BE2C (cell line): ENCODE measurements around the gene ATP13A1.

Experiments used
- DNase-seq: peaks from one replicate; pipeline ENCODE4 v3.0.0-alpha.2; 2020
- H3K27me3 ChIP-seq: fragments of 250-450 bp; sonication (Bioruptor Pico); 2 replicates; pipeline ENCODE4 v1.5.1; 2020; ENCODE audit warnings: mild to moderate bottlenecking
- H3K36me3 ChIP-seq: fragments of 250-450 bp; sonication (Bioruptor Pico); 2 replicates; pipeline ENCODE4 v1.5.1; 2020; ENCODE audit warnings: mild to moderate bottlenecking
- H3K4me1 ChIP-seq: fragments of 250-450 bp; sonication (Bioruptor Pico); 2 replicates; pipeline ENCODE4 v1.5.1; 2020
- H3K4me3 ChIP-seq: 2 replicates; pipeline ENCODE4 v1.5.1; 2011; ENCODE audit warnings: low read depth, low read length
- H3K9me3 ChIP-seq: fragments of 250-450 bp; sonication (Bioruptor Pico); 2 replicates; pipeline ENCODE4 v1.5.1; 2020
- TF ChIP-seq, protein P1 (sequence below): IDR thresholded peaks from 2 replicates; pipeline ENCODE4 v1.5.1; 2012; ENCODE audit warnings: mild to moderate bottlenecking, low read depth, low read length

The ATP13A1 gene

GRCh38 chr19:19634516-19635312, 28.8 kb downstream of the ATP13A1 start:
- Histone ChIP-seq H3K36me3 (no peaks in the 10 kb centered on the region), H3K4me3 (no peak overlapping the region), H3K9me3 (no peaks in the 10 kb centered on the region), H3K4me1 (no peaks in the 10 kb centered on the region), H3K27me3 (no peaks in the 10 kb centered on the region)
- no peak for DNase-seq
- TF ChIP-seq, protein P1, sequence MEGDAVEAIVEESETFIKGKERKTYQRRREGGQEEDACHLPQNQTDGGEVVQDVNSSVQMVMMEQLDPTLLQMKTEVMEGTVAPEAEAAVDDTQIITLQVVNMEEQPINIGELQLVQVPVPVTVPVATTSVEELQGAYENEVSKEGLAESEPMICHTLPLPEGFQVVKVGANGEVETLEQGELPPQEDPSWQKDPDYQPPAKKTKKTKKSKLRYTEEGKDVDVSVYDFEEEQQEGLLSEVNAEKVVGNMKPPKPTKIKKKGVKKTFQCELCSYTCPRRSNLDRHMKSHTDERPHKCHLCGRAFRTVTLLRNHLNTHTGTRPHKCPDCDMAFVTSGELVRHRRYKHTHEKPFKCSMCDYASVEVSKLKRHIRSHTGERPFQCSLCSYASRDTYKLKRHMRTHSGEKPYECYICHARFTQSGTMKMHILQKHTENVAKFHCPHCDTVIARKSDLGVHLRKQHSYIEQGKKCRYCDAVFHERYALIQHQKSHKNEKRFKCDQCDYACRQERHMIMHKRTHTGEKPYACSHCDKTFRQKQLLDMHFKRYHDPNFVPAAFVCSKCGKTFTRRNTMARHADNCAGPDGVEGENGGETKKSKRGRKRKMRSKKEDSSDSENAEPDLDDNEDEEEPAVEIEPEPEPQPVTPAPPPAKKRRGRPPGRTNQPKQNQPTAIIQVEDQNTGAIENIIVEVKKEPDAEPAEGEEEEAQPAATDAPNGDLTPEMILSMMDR, result no peak

- Histone ChIP-seq H3K9me3 (no peaks in the 10 kb centered on the region), H3K36me3 (no peaks in the 10 kb centered on the region), H3K27me3 (no peaks in the 10 kb centered on the region), H3K4me3 (no peak overlapping the region), H3K4me1 (no peaks in the 10 kb centered on the region)
- DNase-seq, result no peak
- TF ChIP-seq, protein P1, result no peak
Observed at GRCh38 chr19:19633711-19634515, 29.6 kb downstream of the ATP13A1 start.

GRCh38 chr19:19632661-19633060, 30.8 kb downstream of the ATP13A1 start:
- no peak for DNase-seq
- Histone ChIP-seq H3K27me3 (peaks cover 6% of the 10 kb centered on the region), H3K4me3 (no peak overlapping the region), H3K9me3 (no peaks in the 10 kb centered on the region; the same call in 1 of the 2 replicates), H3K4me1 (no peaks in the 10 kb centered on the region), H3K36me3 (no peaks in the 10 kb centered on the region)
- TF ChIP-seq, protein P1, result no peak

DNA sequence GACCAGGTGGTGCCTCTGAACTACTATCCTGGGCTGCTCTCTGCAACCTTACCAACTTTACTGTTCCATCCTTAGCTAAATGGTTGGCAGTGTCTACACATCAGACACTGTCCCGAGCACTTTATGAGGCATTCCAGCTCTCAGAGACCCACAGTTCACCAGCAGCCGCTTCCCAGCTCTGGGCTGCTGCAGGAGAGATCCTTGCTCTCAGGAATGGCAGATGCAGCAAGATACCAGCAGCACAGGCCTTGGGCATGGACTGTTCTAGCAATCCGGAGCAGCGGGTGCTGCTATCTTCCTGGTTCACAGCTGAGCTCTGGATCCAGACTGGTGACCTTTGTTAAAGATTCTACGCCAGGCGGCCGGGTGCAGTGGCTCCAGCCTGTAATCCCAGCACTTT, 32.1 kb downstream of the ATP13A1 start:
- no peak for DNase-seq
- no peak overlapping the region for H3K4me3 ChIP-seq
- TF ChIP-seq, protein P1, result no peak
- H3K9me3 ChIP-seq, result no peaks in the 10 kb centered on the region; the same call in 1 of the 2 replicates
- H3K27me3 ChIP-seq, result peaks cover 11% of the 10 kb centered on the region
- no peaks in the 10 kb centered on the region for H3K36me3 ChIP-seq
- H3K4me1 ChIP-seq, result no peaks in the 10 kb centered on the region

- Histone ChIP-seq H3K4me3 (no peak overlapping the region), H3K9me3 (no peaks in the 10 kb centered on the region; the same call in 1 of the 2 replicates), H3K27me3 (peaks cover 11% of the 10 kb centered on the region), H3K4me1 (no peaks in the 10 kb centered on the region), H3K36me3 (no peaks in the 10 kb centered on the region)
- no peak for DNase-seq
- TF ChIP-seq, protein P1, result no peak
Observed at GRCh38 chr19:19630426-19630825, 33.0 kb downstream of the ATP13A1 start.

DNA sequence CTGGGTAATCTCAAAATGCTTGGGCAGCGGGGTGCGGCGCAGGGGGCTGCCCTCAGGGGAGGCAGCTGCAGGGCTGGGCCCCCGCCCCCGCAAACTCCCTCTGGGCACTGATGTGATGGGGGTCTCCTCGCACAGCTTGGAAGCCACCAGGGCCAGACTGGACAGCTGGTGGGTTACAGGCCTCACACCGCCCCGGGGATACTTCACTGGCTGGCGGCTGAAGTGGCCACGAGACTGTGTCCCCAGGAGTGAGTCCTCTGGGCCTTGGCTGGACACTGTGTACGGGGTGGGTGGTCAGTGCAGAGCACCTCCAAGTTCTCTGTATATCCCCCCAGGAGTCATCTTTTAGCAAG, 33.4 kb downstream of the ATP13A1 start:
- no peak for DNase-seq
- Histone ChIP-seq H3K4me3 (no peak overlapping the region), H3K36me3 (no peaks in the 10 kb centered on the region), H3K9me3 (no peaks in the 10 kb centered on the region; the same call in 1 of the 2 replicates), H3K4me1 (no peaks in the 10 kb centered on the region), H3K27me3 (peaks cover 11% of the 10 kb centered on the region)
- TF ChIP-seq, protein P1, result no peak
